ENCODE data around the gene FGFRL1.

FGFRL1 gene

DNA sequence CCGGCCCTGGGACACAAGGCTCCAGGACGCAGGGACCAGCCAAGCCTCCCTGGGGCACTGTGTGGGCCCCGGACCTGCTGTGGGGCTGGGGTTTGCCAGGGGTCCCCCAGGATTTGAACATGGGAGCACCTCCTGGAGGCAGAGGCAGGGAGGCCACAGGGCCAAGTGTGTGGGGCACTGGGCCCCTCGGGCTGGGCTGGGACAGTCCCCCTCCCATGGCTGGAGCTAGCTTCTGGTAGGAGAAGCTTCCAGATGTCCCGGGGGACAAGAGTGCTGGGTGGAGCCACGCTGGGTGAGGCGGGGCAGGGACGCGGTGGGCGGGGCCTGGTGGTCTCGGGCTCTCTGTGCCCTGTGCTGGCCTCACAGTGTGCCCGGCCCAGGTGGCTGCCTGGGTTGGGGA, 18.6 kb downstream of the FGFRL1 start:
- Histone ChIP-seq H3K4me1 (peaks cover 70% of the 10 kb centered on the region), H3K27me3 (peaks cover 43% of the 10 kb centered on the region), H4K20me1 (peaks cover 69% of the 10 kb centered on the region), H3K27ac (peak overlapping the region; percentile 35; the same call in 1 of the 2 replicates), H3K4me2 (peak overlapping the region; percentile 90), H3K9me3 (no peaks in the 10 kb centered on the region), H3K36me3 (peaks cover 19% of the 10 kb centered on the region), H3K9ac (no peak overlapping the region), H3K4me3 (peak overlapping the region; percentile 41; the same call in 1 of the 2 replicates)
- TF ChIP-seq Cebpa-rat (IDR thresholded peaks at IDR 0.05) = no peak

DNA sequence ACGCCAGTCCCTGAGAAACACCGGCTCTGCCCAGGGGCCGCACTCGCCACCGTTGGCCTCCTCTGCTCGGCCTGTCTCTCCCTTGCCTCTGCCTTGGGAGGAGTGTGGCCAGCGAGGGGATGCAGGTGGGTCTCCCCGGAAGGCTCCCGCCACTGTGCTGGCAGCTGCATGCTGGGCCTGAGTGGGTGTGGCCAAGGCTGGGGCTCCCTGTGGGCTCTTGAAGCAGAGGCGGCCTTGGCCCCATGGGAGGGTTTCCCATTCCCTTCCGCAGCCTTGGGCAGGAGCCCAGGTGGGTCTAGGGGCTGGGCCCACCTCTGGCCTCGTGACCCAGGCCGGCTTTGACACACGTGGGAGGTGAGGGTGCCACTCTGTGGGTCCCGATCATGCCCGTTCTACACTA, 19.1 kb downstream of the FGFRL1 start:
- peaks cover 43% of the 10 kb centered on the region for H3K27me3 ChIP-seq
- H3K9ac ChIP-seq = peak overlapping the region; percentile 20; the same call in 1 of the 2 replicates
- peak overlapping the region; percentile 41; the same call in 1 of the 2 replicates for H3K4me3 ChIP-seq
- H3K27ac ChIP-seq = peak overlapping the region; percentile 35; the same call in 1 of the 2 replicates
- TF ChIP-seq Cebpa-rat (IDR thresholded peaks at IDR 0.05) = no peak
- H3K4me2 ChIP-seq = peak overlapping the region; percentile 90
- H3K4me1 ChIP-seq = peaks cover 68% of the 10 kb centered on the region
- H4K20me1 ChIP-seq = peaks cover 64% of the 10 kb centered on the region
- no peaks in the 10 kb centered on the region for H3K9me3 ChIP-seq
- peaks cover 14% of the 10 kb centered on the region for H3K36me3 ChIP-seq

DNA sequence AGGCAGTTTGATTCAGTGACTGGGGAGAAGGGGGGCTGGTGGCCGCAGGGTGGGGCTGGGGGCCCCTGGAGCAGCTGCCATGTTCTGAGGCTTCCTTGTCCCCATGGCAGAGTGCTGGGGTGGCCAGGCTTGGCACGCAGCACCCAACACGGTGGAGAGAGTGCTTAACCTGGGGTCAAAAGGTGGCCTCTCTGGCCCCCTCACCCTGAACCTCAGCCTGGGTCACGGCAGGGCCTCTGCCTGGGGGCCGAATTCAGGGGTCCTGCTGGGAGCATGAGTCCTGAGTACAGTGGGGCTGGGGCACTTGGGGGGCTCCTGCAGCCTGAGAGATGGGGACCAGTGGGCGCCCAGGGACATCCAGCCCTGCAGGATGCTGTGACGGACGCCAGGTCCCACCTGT, 19.9 kb downstream of the FGFRL1 start:
- Histone ChIP-seq H3K36me3 (peaks cover 8% of the 10 kb centered on the region; the same call in 1 of the 2 replicates), H3K4me2 (peak overlapping the region; percentile 90), H4K20me1 (peaks cover 56% of the 10 kb centered on the region), H3K9me3 (no peaks in the 10 kb centered on the region), H3K9ac (no peak overlapping the region), H3K4me3 (no peak overlapping the region), H3K4me1 (peaks cover 60% of the 10 kb centered on the region), H3K27me3 (peaks cover 43% of the 10 kb centered on the region), H3K27ac (no peak overlapping the region)
- no peak for TF ChIP-seq Cebpa-rat (IDR thresholded peaks at IDR 0.05)

DNA sequence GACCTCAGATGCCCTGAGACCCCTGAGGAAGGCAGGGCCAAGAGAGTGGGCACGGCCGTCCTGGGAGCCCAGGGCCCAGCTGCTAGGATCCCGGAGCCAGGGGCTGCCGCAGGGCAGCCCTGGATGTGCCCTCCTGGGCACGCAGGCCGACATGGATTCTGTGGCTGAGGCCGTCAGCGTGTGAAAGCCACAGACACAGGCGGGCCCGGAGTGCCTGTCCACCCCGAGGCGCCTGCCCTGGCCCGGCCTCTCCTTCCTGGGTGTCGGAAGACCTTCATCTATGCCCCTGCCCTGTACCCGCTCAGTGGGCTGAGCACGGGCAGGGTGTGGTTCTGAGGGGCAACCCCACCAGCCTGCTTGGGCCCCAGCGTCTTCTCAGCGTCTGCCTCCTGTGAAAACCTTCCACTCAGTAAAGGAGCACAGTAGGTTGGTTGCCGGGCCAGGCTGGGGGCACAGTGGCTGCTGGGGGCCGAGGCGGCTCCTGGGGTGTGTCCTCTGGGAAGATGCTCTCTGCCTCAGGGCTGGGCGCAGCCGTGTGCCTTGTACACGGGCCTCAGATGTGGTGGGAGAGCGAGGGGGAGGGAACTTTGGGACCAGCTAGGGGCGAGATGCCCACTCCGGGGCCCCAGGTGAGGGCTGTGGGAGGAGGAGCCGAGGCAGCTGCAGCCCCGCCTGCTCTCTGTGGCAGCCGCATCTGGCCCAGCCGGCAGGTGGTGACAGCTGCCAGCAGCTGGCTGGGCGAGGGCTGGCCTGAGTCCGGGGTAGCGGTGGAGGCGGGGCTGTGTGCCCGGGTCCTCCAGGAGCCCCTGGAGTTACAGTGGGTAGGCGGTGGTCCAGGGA, 20.8 kb downstream of the FGFRL1 start:
- Histone ChIP-seq H3K4me1 (peaks cover 52% of the 10 kb centered on the region), H3K4me3 (no peak overlapping the region), H3K9me3 (no peaks in the 10 kb centered on the region), H3K27ac (no peak overlapping the region), H3K4me2 (peak overlapping the region; percentile 90), H3K36me3 (peaks cover 4% of the 10 kb centered on the region; the same call in 1 of the 2 replicates), H3K9ac (no peak overlapping the region), H3K27me3 (peaks cover 43% of the 10 kb centered on the region), H4K20me1 (peaks cover 48% of the 10 kb centered on the region)
- TF ChIP-seq Cebpa-rat (IDR thresholded peaks at IDR 0.05) = no peak

DNA sequence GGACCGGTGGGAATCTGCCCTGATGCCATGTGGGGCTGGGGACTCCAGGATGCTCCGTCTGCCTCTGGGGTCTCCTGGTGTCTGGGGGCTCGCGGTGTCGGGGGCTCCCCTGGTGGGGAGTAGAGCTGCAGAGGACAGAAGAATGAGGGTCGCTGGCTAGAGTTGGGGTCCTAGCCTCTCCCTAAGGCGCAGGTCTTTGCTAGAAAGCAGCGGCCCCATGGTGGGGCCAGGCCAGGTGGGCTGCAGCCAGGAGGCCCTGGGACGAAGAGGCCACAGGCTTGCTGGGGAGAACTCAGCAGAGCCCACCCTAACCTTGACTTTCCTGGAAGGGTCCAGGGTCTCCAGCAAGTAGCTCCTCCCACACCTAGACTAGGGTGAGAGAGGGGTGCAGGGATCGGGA, 21.4 kb downstream of the FGFRL1 start:
- Histone ChIP-seq H3K36me3 (no peaks in the 10 kb centered on the region), H3K9me3 (no peaks in the 10 kb centered on the region), H3K27me3 (peaks cover 43% of the 10 kb centered on the region), H4K20me1 (peaks cover 42% of the 10 kb centered on the region), H3K27ac (no peak overlapping the region), H3K4me3 (no peak overlapping the region), H3K4me1 (peaks cover 48% of the 10 kb centered on the region), H3K4me2 (peak overlapping the region; percentile 90), H3K9ac (no peak overlapping the region)
- no peak for TF ChIP-seq Cebpa-rat (IDR thresholded peaks at IDR 0.05)

DNA sequence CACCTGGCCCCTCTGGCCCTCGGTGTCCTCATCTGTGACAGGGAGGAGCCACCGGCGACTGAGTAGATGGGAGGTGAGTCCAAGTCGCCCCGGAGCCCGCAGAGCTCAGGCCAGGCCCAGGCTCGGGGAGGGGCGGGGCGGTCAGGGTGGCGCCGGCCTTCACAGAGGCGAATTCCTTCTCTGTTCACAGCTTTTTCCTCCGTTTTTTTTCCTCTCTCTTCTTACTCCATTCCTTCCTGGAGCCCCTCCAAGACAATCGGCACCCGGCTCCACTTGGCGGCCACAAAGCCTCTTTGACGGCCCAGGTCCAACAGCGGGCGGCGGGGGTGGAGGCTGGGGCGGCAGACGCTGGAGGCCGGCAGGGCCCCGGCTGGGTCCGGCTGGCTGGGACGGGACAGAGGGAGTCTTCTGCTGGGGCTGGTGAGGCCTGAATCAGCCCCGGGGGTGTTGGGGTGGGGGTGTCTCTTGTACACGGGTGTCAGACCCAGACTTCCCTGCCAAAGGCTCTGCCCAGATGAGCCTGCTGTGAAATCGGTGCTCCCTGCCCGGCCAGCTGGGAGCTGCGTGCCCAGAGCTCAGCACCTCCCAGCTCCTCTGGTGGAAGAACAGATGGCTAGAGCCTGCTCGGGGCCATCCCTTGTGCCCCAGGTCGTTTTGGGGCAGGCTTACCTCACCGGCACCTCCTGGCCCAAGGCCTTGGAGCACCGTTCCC, 22.6 kb downstream of the FGFRL1 start:
- Histone ChIP-seq H3K27me3 (peaks cover 43% of the 10 kb centered on the region), H3K4me1 (peaks cover 46% of the 10 kb centered on the region), H3K9ac (no peak overlapping the region), H3K4me3 (no peak overlapping the region), H3K27ac (no peak overlapping the region), H3K9me3 (no peaks in the 10 kb centered on the region), H3K4me2 (no peak overlapping the region; the same call in 1 of the 2 replicates), H3K36me3 (no peaks in the 10 kb centered on the region), H4K20me1 (peaks cover 42% of the 10 kb centered on the region)
- no peak for TF ChIP-seq Cebpa-rat (IDR thresholded peaks at IDR 0.05)

DNA sequence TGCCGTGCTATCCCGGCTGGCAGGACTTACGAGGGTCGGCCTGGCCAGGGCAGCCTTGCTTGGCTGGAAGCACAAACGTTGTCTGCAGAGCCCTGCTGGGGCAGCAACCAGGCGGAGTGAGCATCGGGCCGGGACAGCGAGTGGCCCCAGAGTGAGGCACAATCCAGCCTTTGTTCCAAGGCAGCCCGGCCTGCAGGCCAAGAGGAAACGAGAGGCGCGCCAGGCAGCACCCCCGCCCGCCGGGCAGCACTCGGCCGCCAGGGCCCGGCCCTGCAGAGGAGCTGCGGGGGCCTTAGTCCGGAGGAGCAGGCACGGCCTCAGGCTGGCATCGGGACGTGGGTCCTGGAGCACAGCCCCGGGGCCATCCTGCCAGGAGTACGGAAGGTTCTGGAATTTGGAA, 24.1 kb downstream of the FGFRL1 start:
- Histone ChIP-seq H3K9me3 (no peaks in the 10 kb centered on the region), H3K27me3 (peaks cover 43% of the 10 kb centered on the region), H3K4me3 (no peak overlapping the region), H3K36me3 (no peaks in the 10 kb centered on the region), H3K4me2 (no peak overlapping the region), H3K4me1 (peaks cover 31% of the 10 kb centered on the region), H3K27ac (no peak overlapping the region), H3K9ac (no peak overlapping the region), H4K20me1 (peaks cover 34% of the 10 kb centered on the region)
- no peak for TF ChIP-seq Cebpa-rat (IDR thresholded peaks at IDR 0.05)

DNA sequence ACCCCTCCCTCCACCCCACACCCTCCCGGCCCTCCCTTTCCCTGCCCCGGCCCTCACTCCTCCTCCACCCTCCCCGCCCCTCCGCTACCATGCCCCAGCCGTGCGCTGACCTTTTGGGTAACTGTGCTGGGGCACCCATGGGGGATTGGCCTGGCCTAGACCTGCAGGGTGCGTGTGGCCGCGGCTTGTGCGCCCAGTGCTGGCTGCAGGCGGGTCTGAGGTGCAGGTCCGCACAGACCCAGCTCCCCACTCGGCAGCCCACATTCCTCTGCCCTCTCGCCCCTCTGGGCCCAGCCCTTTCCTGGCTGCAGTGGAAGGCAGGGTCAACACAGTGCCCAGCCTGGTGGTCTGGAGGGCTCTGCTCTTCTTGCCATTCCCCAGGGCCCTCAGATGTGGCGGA, 24.7 kb downstream of the FGFRL1 start:
- no peak overlapping the region for H3K4me3 ChIP-seq
- H3K27me3 ChIP-seq = peaks cover 45% of the 10 kb centered on the region
- peaks cover 28% of the 10 kb centered on the region for H3K4me1 ChIP-seq
- no peak overlapping the region for H3K9ac ChIP-seq
- TF ChIP-seq Cebpa-rat (IDR thresholded peaks at IDR 0.05) = no peak
- H3K4me2 ChIP-seq = no peak overlapping the region
- no peak overlapping the region for H3K27ac ChIP-seq
- no peaks in the 10 kb centered on the region for H3K9me3 ChIP-seq
- H4K20me1 ChIP-seq = peaks cover 28% of the 10 kb centered on the region
- H3K36me3 ChIP-seq = no peaks in the 10 kb centered on the region

DNA sequence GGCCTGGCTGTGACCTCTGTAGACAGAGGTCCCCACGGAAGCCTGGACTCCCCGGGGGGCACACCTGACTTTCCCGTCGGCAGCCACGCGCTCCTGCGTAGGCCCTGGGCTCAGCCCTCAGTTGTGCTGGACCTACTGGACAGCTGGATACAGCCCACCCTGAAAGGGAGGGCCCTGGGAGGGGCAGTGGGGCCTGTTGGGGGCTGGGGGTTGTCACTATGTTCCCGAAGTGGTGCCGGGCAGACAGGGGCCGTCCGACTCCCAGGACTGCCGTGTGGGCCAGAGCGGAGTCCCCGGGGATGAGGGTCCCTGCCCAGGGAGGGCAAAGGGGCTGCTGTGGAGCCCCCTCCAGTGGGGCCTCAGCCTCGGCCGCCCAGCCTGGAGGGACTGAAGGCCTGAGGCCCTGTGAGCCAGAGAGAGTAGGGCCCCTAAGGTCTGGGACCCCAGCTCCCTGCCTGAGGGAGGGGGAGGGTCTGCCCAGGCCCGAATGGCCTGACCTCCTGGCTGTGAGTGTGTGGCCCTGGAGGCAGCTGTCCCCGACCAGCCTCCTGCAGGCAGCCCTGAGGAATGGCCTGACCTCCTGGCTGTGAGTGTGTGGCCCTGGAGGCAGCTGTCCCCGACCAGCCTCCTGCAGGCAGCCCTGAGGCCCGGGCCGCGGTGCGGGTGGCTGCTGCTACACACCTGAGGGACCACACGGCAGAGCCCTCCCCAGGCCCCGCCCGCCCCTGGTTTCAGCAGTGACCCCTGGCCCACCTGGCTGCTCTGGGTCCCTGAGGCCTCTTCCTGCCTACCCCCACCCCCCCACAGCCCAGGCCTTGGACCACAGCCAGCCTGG, 25.8 kb downstream of the FGFRL1 start:
- Histone ChIP-seq H4K20me1 (peaks cover 17% of the 10 kb centered on the region), H3K27me3 (peaks cover 44% of the 10 kb centered on the region), H3K9me3 (no peaks in the 10 kb centered on the region), H3K4me1 (peaks cover 26% of the 10 kb centered on the region), H3K9ac (no peak overlapping the region), H3K4me2 (no peak overlapping the region), H3K36me3 (no peaks in the 10 kb centered on the region), H3K4me3 (no peak overlapping the region), H3K27ac (no peak overlapping the region)
- no peak for TF ChIP-seq Cebpa-rat (IDR thresholded peaks at IDR 0.05)

All from BLaER1 (cell line).